SK-N-SH treated with all-trans-retinoic acid at 6 μM for 48 hours (cell line): ENCODE measurements around the gene NRXN3.
A peak's percentile ranks its signal among the peaks of the same experiment; 100 is the strongest.

ENCODE experiments used
- ATAC-seq: fragments of 200-7000 bp; cut with Tn5 transposase; 3 replicates; pipeline ENCODE4 v1.9.1; 2020; ENCODE audit warnings: mild to moderate bottlenecking, moderate library complexity
- ARNTL ChIP-seq: fragments of 450-650 bp; formaldehyde crosslinking; IDR thresholded peaks from 2 replicates; pipeline ENCODE4 v1.5.0; 2020; ENCODE audit warnings: low read depth, mild to moderate bottlenecking, moderate library complexity, borderline replicate concordance
- BACH2 ChIP-seq: fragments of 250-450 bp; sonication (Bioruptor Pico); IDR thresholded peaks from 2 replicates; pipeline ENCODE4 v1.9.0; 2021; ENCODE audit warnings: mild to moderate bottlenecking, borderline replicate concordance
- CSDC2 ChIP-seq: fragments of 250-450 bp; sonication (Bioruptor Pico); IDR thresholded peaks from 2 replicates; pipeline ENCODE4 v1.5.0; 2020; ENCODE audit warnings: mild to moderate bottlenecking, moderate library complexity
- ESRRG ChIP-seq: fragments of 250-450 bp; sonication (Bioruptor Pico); IDR thresholded peaks from 2 replicates; pipeline ENCODE4 v1.6.1; 2021; ENCODE audit warnings: mild to moderate bottlenecking
- GLIS3 ChIP-seq: fragments of 250-450 bp; sonication (Bioruptor Pico); IDR thresholded peaks from 2 replicates; pipeline ENCODE4 v1.5.0; 2020; ENCODE audit warnings: mild to moderate bottlenecking, moderate library complexity
- ISL1 ChIP-seq: fragments of 250-450 bp; sonication (Bioruptor Pico); IDR thresholded peaks from 2 replicates; pipeline ENCODE4 v2.1.2; 2022; ENCODE audit warnings: mild to moderate bottlenecking, moderate library complexity
- OSR1 ChIP-seq: fragments of 250-450 bp; sonication (Bioruptor Pico); IDR thresholded peaks from 2 replicates; pipeline ENCODE4 v1.8.0; 2022; ENCODE audit warnings: moderate library complexity, mild to moderate bottlenecking, inconsistent platforms
- PPARA ChIP-seq: fragments of 250-450 bp; sonication (Bioruptor Pico); IDR thresholded peaks from 2 replicates; pipeline ENCODE4 v1.5.0; 2020; ENCODE audit warnings: mild to moderate bottlenecking, borderline replicate concordance
- RARB ChIP-seq: fragments of 250-450 bp; sonication (Bioruptor Pico); IDR thresholded peaks from 2 replicates; pipeline ENCODE4 v1.8.0; 2021; ENCODE audit warnings: mild to moderate bottlenecking, moderate library complexity
- SNAI2 ChIP-seq: fragments of 250-450 bp; sonication (Bioruptor Pico); IDR thresholded peaks from 2 replicates; pipeline ENCODE4 v1.5.0; 2020; ENCODE audit warnings: mild to moderate bottlenecking, moderate library complexity
- TCF4 ChIP-seq: fragments of 250-450 bp; sonication (Bioruptor Pico); IDR thresholded peaks from 2 replicates; pipeline ENCODE4 v1.8.0; 2021; ENCODE audit warnings: mild to moderate bottlenecking, moderate library complexity, borderline replicate concordance
- TOX ChIP-seq: fragments of 250-450 bp; sonication (Bioruptor Pico); IDR thresholded peaks from 2 replicates; pipeline ENCODE4 v1.8.0; 2021; ENCODE audit warnings: mild to moderate bottlenecking, moderate library complexity, borderline replicate concordance
- ZFP3 ChIP-seq: fragments of 250-450 bp; sonication (Bioruptor Pico); IDR thresholded peaks from 2 replicates; pipeline ENCODE4 v1.5.0; 2020; ENCODE audit warnings: mild to moderate bottlenecking, moderate library complexity
- ZFP30 ChIP-seq: fragments of 450-650 bp; formaldehyde crosslinking; IDR thresholded peaks from 2 replicates; pipeline ENCODE4 v1.5.0; 2022; ENCODE audit warnings: mild to moderate bottlenecking, moderate library complexity
- ZNF70 ChIP-seq: fragments of 450-650 bp; formaldehyde crosslinking; IDR thresholded peaks from 2 replicates; pipeline ENCODE4 v1.5.0; 2020; ENCODE audit warnings: mild to moderate bottlenecking, moderate library complexity
- ZNF8 ChIP-seq: fragments of 450-650 bp; formaldehyde crosslinking; IDR thresholded peaks from 2 replicates; pipeline ENCODE4 v1.5.0; 2020; ENCODE audit warnings: mild to moderate bottlenecking, moderate library complexity
- TF ChIP-seq, protein P1 (sequence below): fragments of 250-450 bp; sonication (Bioruptor Pico); IDR thresholded peaks from 2 replicates; pipeline ENCODE4 v1.5.1; 2020; ENCODE audit warnings: low read depth, mild to moderate bottlenecking, moderate library complexity
- TF ChIP-seq, protein P2 (sequence below): fragments of 250-450 bp; sonication (Bioruptor Pico); IDR thresholded peaks from 2 replicates; pipeline ENCODE4 v1.8.0; 2021; ENCODE audit warnings: low read depth, mild to moderate bottlenecking, moderate library complexity, borderline replicate concordance
- TF ChIP-seq, protein P3 (sequence below): fragments of 250-450 bp; sonication (Bioruptor Pico); IDR thresholded peaks from 2 replicates; pipeline ENCODE4 v1.8.0; 2020; ENCODE audit warnings: mild to moderate bottlenecking, moderate library complexity, borderline replicate concordance
- TF ChIP-seq, protein P4 (sequence below): fragments of 250-450 bp; sonication (Bioruptor Pico); IDR thresholded peaks from 2 replicates; pipeline ENCODE4 v1.5.1; 2021; ENCODE audit warnings: mild to moderate bottlenecking, moderate library complexity

The NRXN3 gene

DNA sequence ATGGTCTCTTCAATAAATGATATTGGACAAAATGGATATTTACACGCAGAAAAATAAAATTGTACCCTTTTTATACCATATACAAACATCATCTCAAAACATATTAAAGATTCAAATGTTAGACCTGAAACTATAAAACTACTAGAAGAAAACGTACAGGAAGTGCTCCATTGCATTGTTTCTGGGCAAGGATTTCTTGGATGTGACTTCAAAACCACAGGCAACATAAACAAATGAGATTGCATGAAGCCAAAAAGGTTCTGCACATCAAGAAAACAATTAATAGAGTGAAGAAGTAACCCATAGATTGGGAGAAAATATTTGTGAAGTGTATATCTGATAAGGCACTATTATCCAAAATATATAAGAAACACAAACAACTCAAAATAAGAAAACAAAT lies 812.4 kb downstream of the NRXN3 start (continued):
- no peak for TF ChIP-seq PPARA

DNA sequence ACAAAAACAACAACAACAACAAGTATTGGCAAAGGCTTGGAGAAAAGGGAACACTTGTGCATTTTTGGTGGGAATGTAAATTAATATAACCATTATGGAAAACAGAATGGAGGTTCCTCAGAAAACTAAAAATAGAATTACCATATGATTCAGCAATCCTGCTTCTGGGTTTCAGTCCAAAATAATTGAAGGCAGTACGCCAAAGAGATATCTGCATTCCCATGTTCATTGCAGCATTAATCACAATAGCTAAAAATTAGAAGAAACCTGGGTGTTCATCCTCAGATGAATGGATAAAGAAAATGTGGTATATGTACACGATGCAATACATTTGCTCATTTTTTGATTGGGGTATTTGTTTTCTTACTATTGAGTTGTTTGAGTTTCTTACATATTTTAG lies 813.0 kb downstream of the NRXN3 start:
- TF ChIP-seq SNAI2 (CRISPR knock-in tag) (no peak), ISL1 (CRISPR knock-in tag) (no peak), CSDC2 (CRISPR knock-in tag) (no peak), TCF4 (CRISPR knock-in tag) (no peak), ARNTL (CRISPR knock-in tag) (no peak), GLIS3 (CRISPR knock-in tag) (no peak)
- TF ChIP-seq, protein P1, sequence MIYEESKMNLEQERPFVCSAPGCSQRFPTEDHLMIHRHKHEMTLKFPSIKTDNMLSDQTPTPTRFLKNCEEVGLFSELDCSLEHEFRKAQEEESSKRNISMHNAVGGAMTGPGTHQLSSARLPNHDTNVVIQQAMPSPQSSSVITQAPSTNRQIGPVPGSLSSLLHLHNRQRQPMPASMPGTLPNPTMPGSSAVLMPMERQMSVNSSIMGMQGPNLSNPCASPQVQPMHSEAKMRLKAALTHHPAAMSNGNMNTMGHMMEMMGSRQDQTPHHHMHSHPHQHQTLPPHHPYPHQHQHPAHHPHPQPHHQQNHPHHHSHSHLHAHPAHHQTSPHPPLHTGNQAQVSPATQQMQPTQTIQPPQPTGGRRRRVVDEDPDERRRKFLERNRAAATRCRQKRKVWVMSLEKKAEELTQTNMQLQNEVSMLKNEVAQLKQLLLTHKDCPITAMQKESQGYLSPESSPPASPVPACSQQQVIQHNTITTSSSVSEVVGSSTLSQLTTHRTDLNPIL = no peak
- TF ChIP-seq, protein P2, sequence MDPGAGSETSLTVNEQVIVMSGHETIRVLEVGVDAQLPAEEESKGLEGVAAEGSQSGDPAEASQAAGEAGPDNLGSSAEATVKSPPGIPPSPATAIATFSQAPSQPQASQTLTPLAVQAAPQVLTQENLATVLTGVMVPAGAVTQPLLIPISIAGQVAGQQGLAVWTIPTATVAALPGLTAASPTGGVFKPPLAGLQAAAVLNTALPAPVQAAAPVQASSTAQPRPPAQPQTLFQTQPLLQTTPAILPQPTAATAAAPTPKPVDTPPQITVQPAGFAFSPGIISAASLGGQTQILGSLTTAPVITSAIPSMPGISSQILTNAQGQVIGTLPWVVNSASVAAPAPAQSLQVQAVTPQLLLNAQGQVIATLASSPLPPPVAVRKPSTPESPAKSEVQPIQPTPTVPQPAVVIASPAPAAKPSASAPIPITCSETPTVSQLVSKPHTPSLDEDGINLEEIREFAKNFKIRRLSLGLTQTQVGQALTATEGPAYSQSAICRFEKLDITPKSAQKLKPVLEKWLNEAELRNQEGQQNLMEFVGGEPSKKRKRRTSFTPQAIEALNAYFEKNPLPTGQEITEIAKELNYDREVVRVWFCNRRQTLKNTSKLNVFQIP (CRISPR knock-in tag) = no peak
- TF ChIP-seq, protein P3, sequence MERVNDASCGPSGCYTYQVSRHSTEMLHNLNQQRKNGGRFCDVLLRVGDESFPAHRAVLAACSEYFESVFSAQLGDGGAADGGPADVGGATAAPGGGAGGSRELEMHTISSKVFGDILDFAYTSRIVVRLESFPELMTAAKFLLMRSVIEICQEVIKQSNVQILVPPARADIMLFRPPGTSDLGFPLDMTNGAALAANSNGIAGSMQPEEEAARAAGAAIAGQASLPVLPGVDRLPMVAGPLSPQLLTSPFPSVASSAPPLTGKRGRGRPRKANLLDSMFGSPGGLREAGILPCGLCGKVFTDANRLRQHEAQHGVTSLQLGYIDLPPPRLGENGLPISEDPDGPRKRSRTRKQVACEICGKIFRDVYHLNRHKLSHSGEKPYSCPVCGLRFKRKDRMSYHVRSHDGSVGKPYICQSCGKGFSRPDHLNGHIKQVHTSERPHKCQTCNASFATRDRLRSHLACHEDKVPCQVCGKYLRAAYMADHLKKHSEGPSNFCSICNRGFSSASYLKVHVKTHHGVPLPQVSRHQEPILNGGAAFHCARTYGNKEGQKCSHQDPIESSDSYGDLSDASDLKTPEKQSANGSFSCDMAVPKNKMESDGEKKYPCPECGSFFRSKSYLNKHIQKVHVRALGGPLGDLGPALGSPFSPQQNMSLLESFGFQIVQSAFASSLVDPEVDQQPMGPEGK = no peak
- TF ChIP-seq, all 23 proteins: peak for 0
- ATAC-seq = no peak

DNA sequence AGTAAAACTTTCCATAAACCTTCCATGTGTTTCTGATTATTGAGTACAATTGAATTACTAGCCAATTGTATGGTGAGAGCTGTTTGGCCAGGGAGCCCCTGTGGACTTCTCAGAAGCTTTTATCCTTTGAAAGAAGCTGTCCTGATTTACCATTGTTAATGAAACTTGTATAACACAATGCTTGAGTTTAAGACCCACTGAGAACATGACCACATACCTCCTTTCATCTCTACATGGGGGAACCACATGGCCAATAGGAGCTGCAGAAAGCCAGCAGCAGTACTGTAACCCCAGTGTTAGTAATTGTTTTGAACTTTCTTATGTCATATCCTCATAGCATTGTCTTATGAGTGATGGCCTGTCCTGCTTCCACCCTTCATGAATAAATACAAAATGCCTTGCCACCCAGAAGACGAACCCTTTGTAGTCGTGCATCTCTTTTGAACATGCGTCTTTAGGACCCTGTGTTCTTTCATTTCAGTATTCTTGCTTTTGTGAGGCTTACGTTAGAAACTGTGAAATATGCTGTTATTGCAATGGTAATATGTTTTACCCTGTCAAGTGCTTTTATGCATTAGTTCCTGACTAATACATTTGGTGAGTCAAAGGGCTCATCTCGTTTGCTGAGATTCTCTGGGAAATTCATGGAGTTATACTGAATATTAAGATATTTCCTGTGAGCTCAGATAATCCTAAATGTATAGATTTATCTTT lies 815.7 kb downstream of the NRXN3 start:
- ATAC-seq = peak; percentile 85
- TF ChIP-seq ISL1 (CRISPR knock-in tag) = peak; percentile 50; the same call in 1 of the 2 replicates
- no peak for TF ChIP-seq GLIS3 (CRISPR knock-in tag)
- TF ChIP-seq, protein P3 = no peak
- TF ChIP-seq TCF4 (CRISPR knock-in tag) = peak; percentile 81

DNA sequence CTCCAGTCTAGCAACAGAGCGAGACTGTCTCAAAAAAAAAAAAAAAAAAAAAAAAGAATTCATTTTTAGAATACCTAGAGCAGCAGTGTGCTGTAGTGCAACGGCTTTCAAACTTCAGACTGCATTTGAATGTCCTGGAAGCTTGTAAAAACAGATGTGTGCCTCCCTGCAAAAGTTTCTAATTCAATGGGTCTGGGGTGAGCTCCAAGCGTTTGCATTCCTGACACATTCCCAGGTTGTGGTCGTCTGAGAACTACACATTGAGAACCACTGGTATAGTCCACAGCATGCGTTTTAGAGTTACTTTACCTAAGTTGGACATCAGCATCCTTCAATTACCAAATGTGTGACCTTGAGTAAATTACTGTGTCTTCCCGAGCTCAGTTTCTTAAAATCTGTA lies 816.8 kb downstream of the NRXN3 start:
- no peak for ATAC-seq
- TF ChIP-seq SNAI2 (CRISPR knock-in tag) (no peak), RARB (CRISPR knock-in tag) (no peak), ESRRG (CRISPR knock-in tag) (no peak), TCF4 (CRISPR knock-in tag) (no peak), ARNTL (CRISPR knock-in tag) (no peak), ZNF8 (CRISPR knock-in tag) (no peak), BACH2 (CRISPR knock-in tag) (no peak), ZFP3 (CRISPR knock-in tag) (no peak), ZNF70 (no peak), ISL1 (CRISPR knock-in tag) (no peak), CSDC2 (CRISPR knock-in tag) (no peak), TOX (CRISPR knock-in tag) (no peak), PPARA (no peak), OSR1 (CRISPR knock-in tag) (no peak), ZFP30 (CRISPR knock-in tag) (no peak)
- TF ChIP-seq, protein P3 = no peak
- TF ChIP-seq, protein P1 = no peak
- TF ChIP-seq, protein P4, sequence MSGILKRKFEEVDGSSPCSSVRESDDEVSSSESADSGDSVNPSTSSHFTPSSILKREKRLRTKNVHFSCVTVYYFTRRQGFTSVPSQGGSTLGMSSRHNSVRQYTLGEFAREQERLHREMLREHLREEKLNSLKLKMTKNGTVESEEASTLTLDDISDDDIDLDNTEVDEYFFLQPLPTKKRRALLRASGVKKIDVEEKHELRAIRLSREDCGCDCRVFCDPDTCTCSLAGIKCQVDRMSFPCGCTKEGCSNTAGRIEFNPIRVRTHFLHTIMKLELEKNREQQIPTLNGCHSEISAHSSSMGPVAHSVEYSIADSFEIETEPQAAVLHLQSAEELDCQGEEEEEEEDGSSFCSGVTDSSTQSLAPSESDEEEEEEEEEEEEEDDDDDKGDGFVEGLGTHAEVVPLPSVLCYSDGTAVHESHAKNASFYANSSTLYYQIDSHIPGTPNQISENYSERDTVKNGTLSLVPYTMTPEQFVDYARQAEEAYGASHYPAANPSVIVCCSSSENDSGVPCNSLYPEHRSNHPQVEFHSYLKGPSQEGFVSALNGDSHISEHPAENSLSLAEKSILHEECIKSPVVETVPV = no peak
